ENCODE measurements around the gene NKAPL. TPM values are rescaled to one million over a fixed set of nuclear protein-coding genes. Genes with fewer than 3 reads are reported as not detected.

The NKAPL gene
- total and polyA plus RNA-seq, 2 experiments from 2014 or later = not detected

DNA sequence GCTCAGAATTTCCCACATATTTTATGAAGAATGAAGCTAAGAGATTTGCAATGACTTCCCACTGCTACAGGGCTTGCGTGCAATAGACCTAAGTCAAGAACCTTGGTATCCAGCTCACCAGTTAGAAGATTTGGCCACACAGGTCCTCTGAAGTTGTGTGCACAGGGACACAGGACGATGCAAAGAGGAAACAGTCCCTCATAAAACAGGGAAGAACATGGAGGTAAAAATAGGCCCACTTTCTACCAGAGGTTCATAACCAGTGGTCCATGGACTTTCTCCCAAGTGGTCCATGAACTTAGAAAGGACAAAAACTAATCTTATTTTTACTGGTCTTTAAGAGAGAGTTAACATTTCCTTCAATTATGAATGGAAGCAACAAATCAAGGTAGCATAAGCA lies 8.3 kb upstream of the NKAPL start:
- Histone ChIP-seq H3K27me3 (no peaks in the 10 kb centered on the region), H3K4me1 (ENCODE audit: low read depth) (peaks cover 12% of the 10 kb centered on the region), H3K4me3 (peak overlapping the region; percentile 78), H3K27ac (no peak overlapping the region), H3K9me3 (ENCODE audit: low read depth) (no peaks in the 10 kb centered on the region), H3K36me3 (peaks cover 18% of the 10 kb centered on the region)
- TF ChIP-seq, protein P1, sequence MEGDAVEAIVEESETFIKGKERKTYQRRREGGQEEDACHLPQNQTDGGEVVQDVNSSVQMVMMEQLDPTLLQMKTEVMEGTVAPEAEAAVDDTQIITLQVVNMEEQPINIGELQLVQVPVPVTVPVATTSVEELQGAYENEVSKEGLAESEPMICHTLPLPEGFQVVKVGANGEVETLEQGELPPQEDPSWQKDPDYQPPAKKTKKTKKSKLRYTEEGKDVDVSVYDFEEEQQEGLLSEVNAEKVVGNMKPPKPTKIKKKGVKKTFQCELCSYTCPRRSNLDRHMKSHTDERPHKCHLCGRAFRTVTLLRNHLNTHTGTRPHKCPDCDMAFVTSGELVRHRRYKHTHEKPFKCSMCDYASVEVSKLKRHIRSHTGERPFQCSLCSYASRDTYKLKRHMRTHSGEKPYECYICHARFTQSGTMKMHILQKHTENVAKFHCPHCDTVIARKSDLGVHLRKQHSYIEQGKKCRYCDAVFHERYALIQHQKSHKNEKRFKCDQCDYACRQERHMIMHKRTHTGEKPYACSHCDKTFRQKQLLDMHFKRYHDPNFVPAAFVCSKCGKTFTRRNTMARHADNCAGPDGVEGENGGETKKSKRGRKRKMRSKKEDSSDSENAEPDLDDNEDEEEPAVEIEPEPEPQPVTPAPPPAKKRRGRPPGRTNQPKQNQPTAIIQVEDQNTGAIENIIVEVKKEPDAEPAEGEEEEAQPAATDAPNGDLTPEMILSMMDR (IDR thresholded peaks at IDR 0.05; ENCODE audit: low read depth, low read length) = no peak
- DNase-seq (ENCODE audit: low read depth in 1 of 2, low spot score in 1 of 2) = no peak

DNA sequence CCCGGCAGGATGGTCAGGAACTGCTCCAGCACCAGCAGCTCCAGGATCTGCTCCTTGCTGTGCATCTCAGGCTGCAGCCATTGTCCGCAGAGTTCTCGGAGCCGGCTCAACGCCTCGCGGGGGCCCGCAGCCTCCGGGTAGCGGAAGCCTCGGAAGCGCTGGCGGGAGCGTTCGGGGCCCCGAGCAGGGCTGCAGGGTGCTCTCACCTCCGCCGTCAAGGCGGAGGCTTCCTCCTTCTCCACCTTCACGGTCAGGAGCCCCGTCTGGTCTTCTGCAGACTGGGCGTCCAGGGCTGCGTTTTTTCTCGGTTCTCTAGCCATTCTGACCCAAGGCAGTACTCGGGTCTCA lies 7.5 kb upstream of the NKAPL start:
- TF ChIP-seq, protein P1 (IDR thresholded peaks at IDR 0.05; ENCODE audit: low read depth, low read length) = no peak
- peaks cover 18% of the 10 kb centered on the region for H3K36me3 ChIP-seq
- H3K27me3 ChIP-seq = no peaks in the 10 kb centered on the region
- DNase-seq (ENCODE audit: low read depth in 1 of 2, low spot score in 1 of 2) = peak; percentile 17 to 28
- peak overlapping the region; percentile 78 for H3K4me3 ChIP-seq
- peaks cover 12% of the 10 kb centered on the region for H3K4me1 ChIP-seq (ENCODE audit: low read depth)
- H3K27ac ChIP-seq = peak overlapping the region; percentile 2
- H3K9me3 ChIP-seq (ENCODE audit: low read depth) = no peaks in the 10 kb centered on the region

DNA sequence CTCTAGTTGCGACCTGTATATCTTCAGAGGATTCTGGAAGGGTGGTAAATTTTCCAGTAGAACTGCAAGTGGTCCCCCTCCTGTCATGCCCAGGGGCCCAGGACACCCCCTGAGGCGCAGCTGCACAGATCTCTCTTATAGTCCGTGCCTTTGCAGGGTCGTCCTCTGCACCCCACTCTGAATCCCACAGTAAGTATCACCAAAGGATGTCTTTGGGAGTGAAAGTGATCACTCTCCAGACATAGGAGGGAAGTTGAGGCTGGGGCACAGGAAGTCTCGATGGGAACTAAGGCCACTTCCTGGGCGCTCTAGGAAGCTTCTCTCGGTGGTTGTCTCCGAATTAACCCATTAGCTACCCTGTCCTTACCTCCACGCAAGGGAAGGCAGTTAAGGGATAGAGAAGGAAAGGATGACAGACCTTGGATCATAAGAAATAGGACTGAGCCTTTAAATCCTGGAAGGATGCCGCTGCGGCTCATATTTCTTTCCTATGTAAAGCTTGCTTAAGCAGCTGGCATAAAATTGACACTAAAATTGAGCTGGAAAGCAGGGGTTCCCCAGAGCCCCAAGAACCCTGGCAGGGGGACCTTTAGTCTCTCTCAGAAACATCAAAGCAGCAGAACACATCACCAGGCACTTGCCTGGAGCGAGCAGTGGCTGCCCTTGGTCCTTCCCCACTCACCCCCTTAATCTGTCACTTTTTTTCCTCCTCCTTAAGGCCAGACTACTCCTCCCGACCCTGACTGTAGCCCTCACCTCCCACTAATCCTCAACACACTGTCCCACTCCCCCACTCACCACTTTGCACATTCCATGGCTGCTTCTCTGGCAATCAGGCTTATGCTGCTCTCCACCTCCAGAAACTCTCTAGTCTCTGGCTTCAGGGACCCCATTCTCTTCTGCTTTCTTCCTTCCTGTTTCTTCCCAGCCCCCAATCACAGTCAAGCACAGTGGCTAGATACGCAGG lies 6.8 kb upstream of the NKAPL start, which contains the start of gene ZKSCAN4:
Gene ZKSCAN4, minus strand, starts transcription at position 261 of the 967 bp plus-strand sequence. CDS start 289 bp downstream, outside the sequence.
- H3K27me3 ChIP-seq = no peaks in the 10 kb centered on the region
- peak; percentile 84 to 94 for DNase-seq (ENCODE audit: low read depth in 1 of 2, low spot score in 1 of 2)
- H3K4me3 ChIP-seq = peak within 1 kb of the TSS; percentile 78
- peak within 1 kb of the TSS; percentile 12 for H3K27ac ChIP-seq
- H3K4me1 ChIP-seq (ENCODE audit: low read depth) = peaks cover 12% of the 10 kb centered on the region
- H3K36me3 ChIP-seq = peaks cover 13% of the 10 kb centered on the region
- TF ChIP-seq, protein P1 (IDR thresholded peaks at IDR 0.05; ENCODE audit: low read depth, low read length) = no peak
- no peaks in the 10 kb centered on the region for H3K9me3 ChIP-seq (ENCODE audit: low read depth)

DNA sequence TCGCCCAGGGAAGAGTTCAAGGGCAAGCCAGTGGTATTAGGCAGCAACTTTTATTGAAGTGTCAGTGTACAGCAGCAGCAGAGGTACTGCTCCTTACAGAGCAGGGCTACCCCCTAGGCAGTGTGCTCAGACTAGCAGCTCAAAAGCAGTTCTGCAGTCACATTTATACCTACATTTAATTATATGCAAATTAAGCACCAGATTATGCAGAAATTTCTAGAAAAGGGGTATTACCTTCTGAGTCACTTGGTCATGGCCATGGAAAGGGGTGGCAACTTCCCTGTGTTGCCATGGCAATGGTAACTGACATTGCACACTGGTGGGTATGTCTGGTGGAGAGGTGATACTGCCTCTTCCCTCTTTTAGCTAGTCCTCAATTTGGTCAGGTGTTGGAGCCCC lies 5.0 kb upstream of the NKAPL start:
- TF ChIP-seq, protein P1 (IDR thresholded peaks at IDR 0.05; ENCODE audit: low read depth, low read length) = no peak
- Histone ChIP-seq H3K27ac (no peak overlapping the region), H3K27me3 (no peaks in the 10 kb centered on the region), H3K9me3 (ENCODE audit: low read depth) (no peaks in the 10 kb centered on the region), H3K4me1 (ENCODE audit: low read depth) (peaks cover 12% of the 10 kb centered on the region), H3K4me3 (no peak overlapping the region), H3K36me3 (peaks cover 4% of the 10 kb centered on the region)
- no peak for DNase-seq (ENCODE audit: low read depth in 1 of 2, low spot score in 1 of 2)

DNA sequence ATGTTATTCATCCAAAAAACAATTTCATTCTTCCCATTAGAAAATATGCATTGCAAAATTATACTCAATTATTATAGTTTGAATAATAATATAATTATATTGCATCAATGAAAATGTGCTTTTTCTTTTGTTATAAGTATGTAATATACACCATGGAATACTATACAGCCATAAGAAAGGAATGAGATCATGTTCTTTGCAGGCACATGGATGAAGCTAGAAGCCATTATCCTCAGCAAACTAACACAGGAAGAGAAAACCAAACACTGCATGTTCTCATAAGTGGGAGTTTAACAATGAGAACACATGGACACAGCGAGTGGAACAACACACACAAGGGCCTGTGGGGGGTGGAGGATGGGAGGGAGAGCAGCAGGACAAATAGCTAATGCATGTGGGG lies 2.1 kb upstream of the NKAPL start:
- H3K27ac ChIP-seq = no peak overlapping the region
- peaks cover 4% of the 10 kb centered on the region for H3K4me1 ChIP-seq (ENCODE audit: low read depth)
- H3K36me3 ChIP-seq = no peaks in the 10 kb centered on the region
- DNase-seq (ENCODE audit: low read depth in 1 of 2, low spot score in 1 of 2) = no peak
- TF ChIP-seq, protein P1 (IDR thresholded peaks at IDR 0.05; ENCODE audit: low read depth, low read length) = no peak
- no peaks in the 10 kb centered on the region for H3K27me3 ChIP-seq
- H3K9me3 ChIP-seq (ENCODE audit: low read depth) = no peaks in the 10 kb centered on the region
- H3K4me3 ChIP-seq = no peak overlapping the region

Data from cardiac muscle cell (in vitro differentiated cells and primary cell).